T-helper 2 cell (primary cell): Measurements from ENCODE around the gene TRDMT1.

Experiments
- DNase-seq, 5 experiments: peaks; one replicate each; pipeline versions ENCODE4 v3.0.0 to v3.0.0-alpha.2; 2012 to 2022

The TRDMT1 gene

GRCh38 chr10:17126327-17126726, 75.1 kb downstream of the TRDMT1 start:
- no peak for DNase-seq

- no peak for DNase-seq
Observed at GRCh38 chr10:17125206-17125893, 76.1 kb downstream of the TRDMT1 start.

- DNase-seq = no peak
Observed at GRCh38 chr10:17123961-17124360, 77.5 kb downstream of the TRDMT1 start.

DNA sequence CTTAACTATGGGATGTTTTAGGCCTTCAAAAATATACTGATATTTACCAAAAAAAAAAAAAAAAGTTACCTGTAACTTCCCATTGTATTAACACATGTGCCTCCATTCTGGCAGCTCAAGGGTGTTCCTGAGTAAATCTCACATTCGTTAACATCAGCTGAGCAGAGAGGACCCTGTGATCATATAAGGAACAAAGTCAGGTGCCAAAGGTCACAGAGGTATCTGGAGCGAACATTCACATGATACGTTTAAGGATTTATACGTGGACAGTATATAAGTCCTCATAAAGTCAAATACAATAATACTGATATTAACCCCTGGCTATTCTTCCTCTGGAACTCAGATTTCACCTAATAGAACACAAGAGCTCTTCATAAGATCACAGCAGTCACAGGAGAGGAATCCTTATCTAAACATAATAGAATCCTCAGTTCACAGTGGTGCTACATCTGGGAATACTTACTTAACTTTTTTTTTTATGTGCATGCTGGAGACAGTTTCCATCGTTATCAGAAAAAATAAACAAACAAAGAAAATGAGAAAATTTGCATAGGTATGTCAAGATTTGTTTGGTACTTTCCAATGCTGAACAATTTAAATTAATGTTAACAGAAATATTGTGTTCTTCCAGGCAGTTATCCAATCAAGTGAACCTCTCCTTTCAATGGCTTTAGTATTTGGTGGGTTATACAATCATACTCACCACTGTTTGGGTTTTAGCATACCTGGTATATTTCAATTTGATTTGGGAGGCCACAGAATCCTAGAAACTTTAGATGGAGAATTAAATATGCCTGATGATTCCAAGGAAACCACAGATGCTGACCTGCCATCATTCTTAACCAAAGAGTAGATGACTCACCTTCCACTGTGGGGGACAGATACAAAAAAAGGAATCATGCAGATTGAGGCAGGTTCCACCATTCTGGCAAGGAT, 78.5 kb downstream of the TRDMT1 start:
- no peak for DNase-seq

GRCh38 chr10:17122052-17122451, 79.4 kb downstream of the TRDMT1 start:
- no peak for DNase-seq

DNA sequence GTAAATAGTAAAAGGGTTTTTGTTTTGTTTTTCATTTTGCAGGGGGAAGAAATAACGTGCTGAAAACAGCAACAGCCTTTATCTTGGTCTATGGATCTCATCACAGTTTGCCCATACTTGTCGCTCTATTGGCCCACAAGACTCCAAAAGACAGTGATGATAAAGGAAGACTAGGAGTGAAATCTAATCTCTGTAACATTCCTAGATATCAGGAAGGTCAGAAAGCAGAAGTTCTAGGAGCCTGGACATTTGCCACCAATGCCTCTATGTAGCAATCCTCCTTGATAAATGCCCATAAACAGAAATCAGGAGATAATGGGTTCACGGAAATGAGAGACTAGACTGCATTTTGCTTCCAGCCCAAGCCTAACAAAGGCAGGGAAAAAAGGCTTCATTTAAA, 80.8 kb downstream of the TRDMT1 start:
- no peak for DNase-seq

GRCh38 chr10:17119845-17120244, 81.6 kb downstream of the TRDMT1 start:
- no peak for DNase-seq

GRCh38 chr10:17116193-17116592, 85.3 kb downstream of the TRDMT1 start:
- no peak for DNase-seq

- no peak for DNase-seq
Observed at GRCh38 chr10:17115683-17116082, 85.8 kb downstream of the TRDMT1 start.

DNA sequence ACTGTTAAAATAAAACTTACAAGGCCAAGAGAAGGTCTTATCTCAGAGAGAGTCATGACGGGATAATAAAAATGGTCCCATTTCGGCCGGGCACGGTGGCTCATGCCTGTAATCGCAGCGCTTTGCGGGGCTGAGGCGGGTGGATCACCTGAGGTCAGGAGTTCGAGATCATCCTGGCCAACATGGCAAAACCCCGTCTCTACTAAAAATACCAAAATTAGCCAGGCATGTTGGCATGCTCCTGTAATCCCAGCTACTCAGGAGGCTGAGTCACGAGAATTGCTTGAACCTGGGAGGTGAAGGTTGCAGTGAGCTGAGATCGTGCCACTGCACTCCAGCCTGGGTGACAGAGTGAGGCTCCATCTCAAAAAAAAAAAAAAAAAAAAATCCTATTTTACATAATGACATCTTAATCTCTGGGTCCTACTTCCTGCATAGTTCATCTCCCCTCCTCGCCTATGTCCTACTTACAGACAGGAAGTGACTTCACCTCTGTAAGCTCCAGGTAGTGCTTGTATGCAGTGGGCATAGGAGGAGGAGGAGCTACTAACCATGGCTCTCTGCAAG, 86.5 kb downstream of the TRDMT1 start:
- peak in 2 of 5 experiments; percentile 3 to 41 for DNase-seq

DNA sequence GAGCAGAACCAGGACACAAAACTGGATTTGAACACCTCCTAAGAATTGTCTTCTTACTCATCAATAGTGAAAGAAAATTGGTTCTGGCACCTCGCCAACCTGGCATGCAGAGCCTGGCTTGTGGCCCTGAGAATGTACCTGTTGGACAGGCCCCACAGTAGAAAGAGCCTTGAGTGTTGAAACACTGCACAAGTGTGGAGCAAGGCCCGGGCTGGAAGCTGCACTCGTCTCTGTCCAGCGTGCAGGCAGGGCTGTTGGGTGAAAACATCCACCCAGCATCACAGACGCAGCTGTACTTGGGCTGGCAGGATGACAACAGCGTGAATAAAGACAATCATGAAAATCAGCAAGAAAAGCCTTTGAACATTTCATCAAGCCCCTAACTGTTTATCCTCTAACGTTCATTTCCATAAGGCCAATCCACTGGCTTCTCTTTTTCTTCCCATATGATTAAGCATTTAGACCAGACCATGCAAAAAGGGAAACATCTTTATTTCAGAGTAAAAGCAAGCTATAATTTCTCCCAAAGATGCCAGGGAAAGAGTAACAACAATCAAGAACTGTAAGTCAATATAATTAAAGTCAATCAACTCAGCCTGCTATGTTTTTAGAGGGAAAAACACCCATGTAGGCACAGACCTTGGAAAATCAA, 87.5 kb downstream of the TRDMT1 start:
- no peak for DNase-seq

DNA sequence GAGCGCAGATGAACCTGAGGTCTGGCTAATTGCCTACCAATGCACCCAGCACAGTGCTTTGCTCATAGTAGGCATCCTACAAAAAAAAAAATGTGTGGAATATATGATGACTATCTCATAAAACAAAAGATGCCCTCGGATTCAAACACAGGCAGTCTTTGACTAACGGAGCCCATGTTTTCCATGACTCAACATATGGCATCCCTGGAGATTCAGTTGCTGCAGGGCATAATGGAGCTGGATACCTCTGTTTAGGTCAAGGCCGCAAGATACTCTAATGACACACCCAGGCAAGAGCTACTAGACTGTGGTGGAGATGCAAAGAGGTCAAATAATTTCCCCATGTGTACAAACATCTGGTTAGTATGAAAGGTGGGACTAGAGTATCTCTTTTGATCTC, 88.1 kb downstream of the TRDMT1 start:
- DNase-seq = no peak

DNA sequence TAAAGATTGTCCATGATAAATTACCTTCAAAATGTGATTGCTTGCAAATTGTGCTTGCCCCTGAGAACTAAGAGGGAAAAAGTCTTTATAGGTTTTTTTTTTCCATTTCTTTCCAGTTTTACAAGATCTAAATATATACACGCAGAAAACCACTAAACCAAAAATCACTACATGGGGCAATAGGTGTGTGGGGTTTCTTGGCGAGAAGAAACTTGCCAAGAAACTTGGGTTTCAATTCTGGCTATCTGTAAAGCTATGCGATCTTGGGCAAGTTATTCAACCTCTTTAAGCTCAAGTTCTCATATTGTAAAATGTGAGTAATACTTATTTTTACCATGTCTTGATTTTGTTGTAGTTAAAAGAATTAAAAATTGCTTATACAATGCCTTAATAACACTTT, 88.9 kb downstream of the TRDMT1 start:
- DNase-seq = no peak

GRCh38 chr10:17109475-17110207, 91.8 kb downstream of the TRDMT1 start:
- no peak for DNase-seq

GRCh38 chr10:17109046-17109445, 92.4 kb downstream of the TRDMT1 start:
- DNase-seq = no peak

GRCh38 chr10:17106991-17107390, 94.5 kb downstream of the TRDMT1 start:
- DNase-seq = no peak

- no peak for DNase-seq
Observed at GRCh38 chr10:17101910-17102266, 99.6 kb downstream of the TRDMT1 start.

- no peak for DNase-seq
Observed at GRCh38 chr10:17101257-17101909, 100.1 kb downstream of the TRDMT1 start.

GRCh38 chr10:17100586-17100985, 100.9 kb downstream of the TRDMT1 start:
- no peak for DNase-seq

DNA sequence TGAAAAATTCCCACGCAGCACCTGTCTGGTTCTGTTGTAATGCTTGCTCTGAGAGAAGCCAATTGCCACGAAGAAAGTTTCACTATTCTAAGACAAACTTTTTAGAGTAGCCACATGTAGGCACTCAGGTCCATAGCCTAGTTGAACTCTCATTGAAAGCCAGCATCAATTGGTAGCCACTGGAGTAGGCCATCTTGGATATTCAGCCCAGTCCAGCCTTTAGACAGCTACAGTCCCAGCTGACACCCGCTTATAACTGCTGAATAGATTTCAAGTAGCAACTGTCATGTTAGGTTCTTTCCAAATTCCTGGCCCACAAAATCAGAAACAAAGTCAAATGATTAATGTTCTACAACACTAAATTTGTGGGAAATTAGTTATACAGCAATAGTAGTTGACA, 103.5 kb downstream of the TRDMT1 start:
- DNase-seq = no peak
